Gastroesophageal sphincter (tissue), 3 donors: ENCODE measurements around the gene HSPA9.

Experiments used
- POLR2A ChIP-seq, 2 donors: fragments of 450-650 bp; IDR thresholded peaks; one replicate each; pipeline ENCODE4 v1.6.1; 2017; ENCODE audit warnings: antibody characterized with exemption in 2 of 2, mild to moderate bottlenecking in 2 of 2, moderate library complexity in 1 of 2
- TF ChIP-seq, protein P1 (sequence below), 4 experiments: fragments of 200-600 bp in 2 of 4; fragments of 450-650 bp in 2 of 4; sonication (generic) in 1 of 4; IDR thresholded peaks; one replicate each; pipeline ENCODE4 v1.5.1; 2017 to 2019; ENCODE audit warnings: antibody characterized with exemption in 4 of 4, mild to moderate bottlenecking in 2 of 4, moderate library complexity in 2 of 4

DNA sequence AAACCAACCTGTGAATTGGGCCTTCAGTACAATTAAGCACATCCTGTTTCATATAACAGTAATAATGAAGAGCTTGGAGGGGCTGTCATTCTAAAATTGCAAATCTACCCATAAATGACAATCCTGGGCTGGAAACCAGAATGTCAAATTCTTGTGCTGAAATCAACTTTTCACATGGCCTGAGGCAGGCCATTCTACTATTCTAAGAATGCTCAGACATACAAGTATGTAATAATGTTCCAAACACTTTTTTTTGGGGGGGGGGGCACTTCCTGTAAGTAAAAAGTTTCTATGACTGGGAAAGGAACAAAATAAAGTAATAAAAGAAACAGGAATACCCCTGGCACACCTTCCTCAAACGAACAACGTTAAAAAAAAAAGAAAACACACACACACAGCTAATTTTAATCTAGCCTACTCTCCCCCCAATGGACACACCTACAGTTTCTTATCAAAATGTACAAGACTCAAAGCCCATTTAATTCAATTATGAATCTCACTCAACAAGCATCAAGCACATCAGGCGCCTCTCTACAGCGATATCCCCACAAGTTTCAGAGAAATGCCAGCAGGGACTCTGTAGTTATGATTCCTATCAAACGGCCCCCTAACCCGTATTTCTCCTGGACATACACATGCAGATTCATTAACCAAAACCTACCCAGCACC, 33.6 kb downstream of the HSPA9 start:
- TF ChIP-seq, protein P1, sequence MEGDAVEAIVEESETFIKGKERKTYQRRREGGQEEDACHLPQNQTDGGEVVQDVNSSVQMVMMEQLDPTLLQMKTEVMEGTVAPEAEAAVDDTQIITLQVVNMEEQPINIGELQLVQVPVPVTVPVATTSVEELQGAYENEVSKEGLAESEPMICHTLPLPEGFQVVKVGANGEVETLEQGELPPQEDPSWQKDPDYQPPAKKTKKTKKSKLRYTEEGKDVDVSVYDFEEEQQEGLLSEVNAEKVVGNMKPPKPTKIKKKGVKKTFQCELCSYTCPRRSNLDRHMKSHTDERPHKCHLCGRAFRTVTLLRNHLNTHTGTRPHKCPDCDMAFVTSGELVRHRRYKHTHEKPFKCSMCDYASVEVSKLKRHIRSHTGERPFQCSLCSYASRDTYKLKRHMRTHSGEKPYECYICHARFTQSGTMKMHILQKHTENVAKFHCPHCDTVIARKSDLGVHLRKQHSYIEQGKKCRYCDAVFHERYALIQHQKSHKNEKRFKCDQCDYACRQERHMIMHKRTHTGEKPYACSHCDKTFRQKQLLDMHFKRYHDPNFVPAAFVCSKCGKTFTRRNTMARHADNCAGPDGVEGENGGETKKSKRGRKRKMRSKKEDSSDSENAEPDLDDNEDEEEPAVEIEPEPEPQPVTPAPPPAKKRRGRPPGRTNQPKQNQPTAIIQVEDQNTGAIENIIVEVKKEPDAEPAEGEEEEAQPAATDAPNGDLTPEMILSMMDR (IDR thresholded peaks at IDR 0.05), result no peak
- TF ChIP-seq POLR2A (IDR thresholded peaks at IDR 0.05), result no peak
